Measurements from ENCODE around the gene RBM41. TPM values are rescaled to one million over a fixed set of nuclear protein-coding genes. Genes with fewer than 3 reads are reported as not detected.
"Not testable (repeated sequence)": the region's sequence is repeated elsewhere in the genome, so short reads cannot be mapped to it uniquely, and the experiment has no call there.

Gene RBM41
- 10 to 100 TPM; 11.9 to 14.2 TPM for total RNA-seq

DNA sequence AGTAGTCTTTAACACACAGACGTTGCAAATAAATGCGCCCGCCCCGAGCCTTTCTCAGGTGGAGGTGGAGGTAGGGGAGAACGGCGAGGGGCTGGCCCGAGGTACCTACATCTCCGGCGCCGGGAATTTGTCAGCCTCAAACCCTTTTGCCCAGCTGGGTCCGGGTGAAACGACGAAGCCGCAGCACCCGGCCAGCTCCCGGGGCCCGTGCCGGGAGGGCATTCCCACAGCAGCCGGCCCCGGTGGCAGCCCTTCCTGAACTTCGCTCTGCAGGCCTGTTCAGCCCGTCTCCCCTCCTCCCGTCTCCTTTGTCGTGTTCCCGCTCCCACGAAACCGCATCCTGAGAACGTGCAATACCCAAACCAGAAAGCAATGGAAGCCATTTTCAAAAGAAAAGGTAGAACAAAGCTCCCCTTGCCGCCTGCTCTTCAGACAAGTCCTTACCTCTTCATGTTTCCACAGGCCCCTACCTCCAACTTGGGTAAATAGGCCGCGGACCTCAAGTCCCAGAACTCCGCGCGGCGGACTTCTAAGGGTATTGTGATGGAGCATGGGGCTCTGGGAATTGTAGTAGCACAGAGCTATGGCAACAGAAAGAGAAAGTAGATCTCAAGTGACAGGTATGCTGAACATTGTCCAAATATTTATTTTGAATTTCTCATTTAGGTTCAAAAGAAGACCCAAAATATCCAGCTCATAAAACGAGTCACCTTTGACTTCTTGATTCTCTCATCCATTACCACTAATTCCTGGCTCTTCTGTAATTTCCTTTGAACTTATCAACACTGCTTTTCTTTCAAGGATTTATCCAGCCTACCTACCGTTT, at the start of gene RBM41:
TSS of gene RBM41 (minus strand) at position 501 of the 826 bp plus-strand sequence. CDS start at position 452, 49 bp downstream.
- no peaks in the 10 kb centered on the region for H3K27me3 Mint-ChIP-seq
- peak; percentile 99 for ATAC-seq (replicated peaks)

DNA sequence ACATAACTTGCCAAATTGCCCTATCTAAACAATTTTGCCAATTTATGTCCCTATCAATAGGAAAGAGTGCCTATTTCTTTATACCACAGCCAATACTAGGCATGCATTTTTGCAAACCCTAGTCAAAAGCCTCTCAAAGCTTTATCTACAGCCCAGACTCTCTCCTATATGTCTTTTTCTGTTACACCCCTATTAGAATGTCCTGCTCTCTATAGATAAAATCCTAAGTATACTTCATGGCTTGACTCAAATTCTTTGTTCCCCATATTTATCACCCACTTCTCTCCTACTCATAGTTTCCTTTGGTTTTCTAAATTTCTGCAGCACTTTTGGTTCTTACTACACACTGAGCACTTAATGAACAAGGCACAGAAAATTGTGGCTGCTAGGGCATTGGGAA, 49.6 kb upstream of the RBM41 start:
- Mint-ChIP-seq H3K9me3 (no peaks in the 10 kb centered on the region), H3K4me1 (no peaks in the 10 kb centered on the region), H3K4me3 (no peak overlapping the region), H3K27ac (no peak overlapping the region), H3K27me3 (no peaks in the 10 kb centered on the region), H3K36me3 (ENCODE audit: low read depth) (no peaks in the 10 kb centered on the region)
- ATAC-seq (replicated peaks) = no peak

More for the DNA sequence above, at the start of gene RBM41:
- H3K36me3 Mint-ChIP-seq (ENCODE audit: low read depth) = peaks cover 35% of the 10 kb centered on the region
- no peaks in the 10 kb centered on the region for H3K9me3 Mint-ChIP-seq
- H3K4me1 Mint-ChIP-seq = peaks cover 16% of the 10 kb centered on the region
- H3K4me3 Mint-ChIP-seq = peak within 1 kb of the TSS; percentile 91
- peak within 1 kb of the TSS; percentile 91 for H3K27ac Mint-ChIP-seq

GRCh38 chrX:107167163-107167921, 48.7 kb upstream of the RBM41 start:
- H3K27ac Mint-ChIP-seq = no peak overlapping the region
- no peak for ATAC-seq (replicated peaks)
- H3K4me1 Mint-ChIP-seq = no peaks in the 10 kb centered on the region
- H3K36me3 Mint-ChIP-seq (ENCODE audit: low read depth) = no peaks in the 10 kb centered on the region
- no peaks in the 10 kb centered on the region for H3K9me3 Mint-ChIP-seq
- no peaks in the 10 kb centered on the region for H3K27me3 Mint-ChIP-seq
- no peak overlapping the region for H3K4me3 Mint-ChIP-seq

GRCh38 chrX:107157618-107158017, 39.0 kb upstream of the RBM41 start:
- not testable (repeated sequence) for H3K36me3 Mint-ChIP-seq (ENCODE audit: low read depth); H3K4me1 Mint-ChIP-seq; H3K27me3 Mint-ChIP-seq; H3K27ac Mint-ChIP-seq; ATAC-seq (replicated peaks); H3K9me3 Mint-ChIP-seq; H3K4me3 Mint-ChIP-seq

DNA sequence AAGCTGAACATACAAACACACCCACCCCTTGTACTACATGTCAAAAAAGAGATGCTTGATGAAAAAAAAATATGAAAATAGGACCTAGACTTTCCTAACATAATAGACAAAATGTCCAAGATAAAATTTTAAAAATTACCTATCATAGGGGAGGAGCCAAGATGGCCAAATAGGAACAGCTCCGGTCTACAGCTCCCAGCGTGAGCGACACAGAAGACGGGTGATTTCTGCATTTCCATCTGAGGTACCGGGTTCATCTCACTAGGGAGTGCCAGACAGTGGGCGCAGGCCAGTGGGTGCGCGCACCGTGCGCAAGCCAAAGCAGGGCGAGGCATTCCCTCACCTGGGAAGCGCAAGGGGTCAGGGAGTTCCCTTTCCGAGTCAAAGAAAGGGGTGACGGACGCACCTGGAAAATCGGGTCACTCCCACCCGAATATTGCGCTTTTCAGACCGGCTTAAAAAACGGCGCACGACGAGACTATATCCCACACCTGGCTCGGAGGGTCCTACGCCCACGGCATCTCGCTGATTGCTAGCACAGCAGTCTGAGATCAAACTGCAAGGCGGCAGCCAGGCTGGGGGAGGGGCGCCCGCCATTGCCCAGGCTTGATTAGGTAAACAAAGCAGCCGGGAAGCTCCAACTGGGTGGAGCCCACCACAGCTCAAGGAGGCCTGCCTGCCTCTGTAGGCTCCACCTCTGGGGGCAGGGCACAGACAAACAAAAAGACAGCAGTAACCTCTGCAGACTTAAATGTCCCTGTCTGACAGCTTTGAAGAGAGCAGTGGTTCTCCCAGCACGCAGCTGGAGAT, 37.2 kb upstream of the RBM41 start:
- H3K27ac Mint-ChIP-seq = not testable (repeated sequence)
- peak; percentile 19 for ATAC-seq (replicated peaks)

GRCh38 chrX:107154787-107155620, 36.4 kb upstream of the RBM41 start:
- Mint-ChIP-seq H3K27me3 (no peaks in the 10 kb centered on the region), H3K27ac (no peak overlapping the region), H3K4me1 (no peaks in the 10 kb centered on the region), H3K4me3 (peak overlapping the region; percentile 61), H3K9me3 (no peaks in the 10 kb centered on the region), H3K36me3 (ENCODE audit: low read depth) (no peaks in the 10 kb centered on the region)
- ATAC-seq (replicated peaks) = peak; percentile 85

More for the DNA sequence above, 37.2 kb upstream of the RBM41 start:
- not testable (repeated sequence) for H3K36me3 Mint-ChIP-seq (ENCODE audit: low read depth); H3K9me3 Mint-ChIP-seq; H3K27me3 Mint-ChIP-seq; H3K4me1 Mint-ChIP-seq
- H3K4me3 Mint-ChIP-seq = peak overlapping the region; percentile 61

DNA sequence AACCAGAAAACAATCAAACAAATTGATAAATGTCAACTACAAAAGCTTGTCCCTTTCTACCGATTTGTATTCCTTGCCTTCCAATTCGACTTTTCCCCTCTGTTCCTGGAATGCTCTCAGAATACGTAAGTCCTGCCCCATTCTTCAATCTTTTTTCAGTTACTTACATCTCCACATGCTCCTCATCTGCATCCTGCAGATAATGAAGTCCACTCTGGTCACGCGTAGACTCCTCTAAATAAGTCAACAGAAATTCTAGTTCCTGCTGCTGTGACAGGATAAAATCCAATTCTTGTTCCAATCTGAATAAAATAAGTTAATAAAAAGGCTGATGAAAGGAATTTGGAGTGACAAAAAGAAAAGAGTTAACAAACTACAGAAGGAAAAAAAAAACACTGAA, 34.4 kb upstream of the RBM41 start:
- no peak overlapping the region for H3K4me3 Mint-ChIP-seq
- H3K4me1 Mint-ChIP-seq = no peaks in the 10 kb centered on the region
- no peaks in the 10 kb centered on the region for H3K9me3 Mint-ChIP-seq
- H3K27me3 Mint-ChIP-seq = no peaks in the 10 kb centered on the region
- ATAC-seq (replicated peaks) = no peak
- H3K36me3 Mint-ChIP-seq (ENCODE audit: low read depth) = no peaks in the 10 kb centered on the region
- H3K27ac Mint-ChIP-seq = no peak overlapping the region

- Mint-ChIP-seq H3K27me3 (no peaks in the 10 kb centered on the region), H3K4me1 (no peaks in the 10 kb centered on the region), H3K9me3 (no peaks in the 10 kb centered on the region), H3K27ac (no peak overlapping the region), H3K4me3 (no peak overlapping the region), H3K36me3 (ENCODE audit: low read depth) (no peaks in the 10 kb centered on the region)
- ATAC-seq (replicated peaks) = no peak
These were observed 28.0 kb upstream of the RBM41 start for GRCh38 chrX:107146670-107147069.

- no peak for ATAC-seq (replicated peaks)
- peak overlapping the region; percentile 51 for H3K27ac Mint-ChIP-seq
These were observed 17.3 kb upstream of the RBM41 start for GRCh38 chrX:107135965-107136307.

DNA sequence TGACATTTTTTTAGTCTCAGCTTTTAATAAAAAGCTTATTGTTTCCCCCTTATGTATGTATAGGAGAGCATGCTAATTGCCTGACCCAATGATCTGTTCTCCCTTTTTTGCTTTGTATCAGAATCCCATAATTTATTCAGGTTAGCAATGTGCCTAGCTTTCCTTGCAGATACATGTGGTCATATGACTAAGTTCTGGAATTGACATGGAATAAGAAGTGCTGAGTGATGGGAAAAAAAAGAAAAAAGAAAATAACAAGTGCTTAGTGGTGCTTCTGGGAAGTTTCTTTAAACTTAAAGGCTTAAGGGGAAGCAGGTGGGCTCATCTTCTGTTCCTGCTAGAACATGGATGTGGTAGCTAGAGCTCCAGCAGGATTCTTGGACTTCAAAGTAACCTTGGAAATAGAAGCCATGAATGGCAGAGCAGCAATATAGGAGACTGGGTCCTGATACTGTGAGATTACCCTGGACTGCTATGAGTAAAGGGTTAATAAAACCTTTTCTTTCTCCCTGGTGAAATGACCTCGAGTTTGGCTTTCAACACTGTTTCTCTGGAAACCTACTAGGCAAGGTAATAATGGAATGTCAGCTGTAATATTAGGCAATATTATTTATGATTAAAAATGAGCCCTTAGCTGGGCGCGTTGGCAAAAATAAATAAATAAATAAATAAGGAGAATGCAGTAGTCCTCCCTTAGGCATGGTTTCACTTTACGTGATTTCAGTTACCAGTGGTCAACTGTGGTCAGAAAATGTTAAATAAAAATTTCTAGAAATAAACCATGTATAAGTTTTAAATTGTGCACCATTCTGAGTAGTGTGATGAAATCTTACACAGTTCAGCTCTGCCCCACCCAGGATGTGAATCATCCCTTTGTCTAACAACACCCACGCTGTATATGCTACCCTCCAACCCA, 16.7 kb upstream of the RBM41 start:
- H3K36me3 Mint-ChIP-seq (ENCODE audit: low read depth) = no peaks in the 10 kb centered on the region
- peak; percentile 77 for ATAC-seq (replicated peaks)
- no peaks in the 10 kb centered on the region for H3K27me3 Mint-ChIP-seq
- no peaks in the 10 kb centered on the region for H3K9me3 Mint-ChIP-seq
- peaks cover 5% of the 10 kb centered on the region for H3K4me1 Mint-ChIP-seq
- H3K4me3 Mint-ChIP-seq = peak overlapping the region; percentile 29
- peak overlapping the region; percentile 51 for H3K27ac Mint-ChIP-seq

More at GRCh38 chrX:107135965-107136307, 17.3 kb upstream of the RBM41 start:
- Mint-ChIP-seq H3K27me3 (no peaks in the 10 kb centered on the region), H3K36me3 (ENCODE audit: low read depth) (no peaks in the 10 kb centered on the region), H3K4me3 (peak overlapping the region; percentile 29), H3K9me3 (no peaks in the 10 kb centered on the region), H3K4me1 (peaks cover 5% of the 10 kb centered on the region)

DNA sequence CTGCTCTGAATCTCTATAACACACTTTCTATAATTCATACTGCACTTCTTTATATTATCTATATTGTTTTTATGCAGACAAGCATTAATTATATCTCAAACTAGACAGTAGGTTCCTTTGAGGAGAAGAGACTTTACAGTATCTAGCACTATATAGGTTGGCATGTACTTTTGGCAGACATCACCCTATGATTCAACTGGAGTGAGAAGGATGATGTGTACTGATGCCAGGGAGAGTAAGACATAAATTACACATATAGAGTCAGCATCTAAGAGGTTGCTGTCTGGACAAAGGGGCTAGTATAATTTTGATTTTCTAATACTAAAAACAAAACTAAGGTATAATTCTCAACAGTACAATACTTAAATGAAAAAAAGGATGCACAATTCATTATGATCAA, 5.1 kb upstream of the RBM41 start:
- Mint-ChIP-seq H3K9me3 (no peaks in the 10 kb centered on the region), H3K4me3 (no peak overlapping the region), H3K4me1 (no peaks in the 10 kb centered on the region), H3K27ac (no peak overlapping the region), H3K36me3 (ENCODE audit: low read depth) (no peaks in the 10 kb centered on the region), H3K27me3 (no peaks in the 10 kb centered on the region)
- no peak for ATAC-seq (replicated peaks)

DNA sequence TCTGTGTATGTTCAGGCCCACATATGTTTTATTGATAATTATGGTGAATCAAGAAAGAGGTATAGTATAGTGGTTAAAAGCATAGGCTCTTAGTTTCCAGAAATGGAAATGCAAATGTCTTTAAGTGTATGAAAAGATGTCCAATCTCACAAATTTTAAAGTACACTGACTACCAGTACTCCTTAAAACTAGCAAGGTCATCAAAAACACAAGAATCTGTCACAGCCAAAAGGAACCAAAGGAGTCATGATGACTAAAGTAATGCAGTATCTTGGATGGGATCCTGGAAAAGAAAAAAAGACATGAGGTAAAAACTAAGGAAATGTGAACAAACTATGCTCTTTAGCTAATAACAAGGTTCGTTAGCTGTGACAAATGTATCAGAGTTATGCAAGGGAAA, 661 bp upstream of the RBM41 start:
- Mint-ChIP-seq H3K27ac (peak overlapping the region; percentile 91), H3K27me3 (no peaks in the 10 kb centered on the region), H3K4me3 (peak overlapping the region; percentile 91), H3K36me3 (ENCODE audit: low read depth) (peaks cover 28% of the 10 kb centered on the region), H3K4me1 (peaks cover 11% of the 10 kb centered on the region), H3K9me3 (no peaks in the 10 kb centered on the region)
- ATAC-seq (replicated peaks) = no peak

DNA sequence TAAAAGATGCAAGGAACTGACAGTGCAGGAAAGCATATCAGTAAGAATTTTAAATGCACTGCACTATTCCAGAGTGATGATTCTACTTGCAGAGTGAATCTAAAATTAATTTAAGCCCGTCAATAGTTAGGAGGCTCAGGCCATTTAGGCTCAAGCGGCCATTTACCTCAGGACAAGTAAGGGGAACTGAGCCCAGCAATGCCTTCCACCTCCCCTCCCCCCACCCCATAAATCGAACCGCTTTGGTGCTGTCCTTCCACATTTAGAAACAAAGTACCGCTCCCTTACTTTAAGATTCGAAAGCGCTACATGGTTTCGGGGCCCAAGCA, 665 bp downstream of the RBM41 start:
- Mint-ChIP-seq H3K36me3 (ENCODE audit: low read depth) (peaks cover 41% of the 10 kb centered on the region), H3K27me3 (no peaks in the 10 kb centered on the region), H3K4me3 (peak overlapping the region; percentile 91), H3K9me3 (no peaks in the 10 kb centered on the region), H3K4me1 (peaks cover 16% of the 10 kb centered on the region), H3K27ac (peak overlapping the region; percentile 70)
- no peak for ATAC-seq (replicated peaks)
